DOHH2 (cell line): ENCODE results near the gene CYBA.

Experiments used
- H3F3A ChIP-seq: fragments of 200-600 bp; sonication (generic), shearing (Covaris generic); 2 replicates; pipeline ENCODE4 v1.6.0; 2016; ENCODE audit warnings: antibody characterized with exemption, mild to moderate bottlenecking; ENCODE audit not compliant: control insufficient read depth, insufficient read depth
- H3K27ac ChIP-seq: fragments of 200-600 bp; sonication (generic); 2 replicates; pipeline ENCODE4 v1.5.1; 2014; ENCODE audit warnings: low read depth, mild to moderate bottlenecking, low read length, moderate library complexity
- H3K27me3 ChIP-seq: fragments of 200-600 bp; sonication (generic); 2 replicates; pipeline ENCODE4 v1.6.1; 2014; ENCODE audit warnings: mild to moderate bottlenecking, low read length, mixed read lengths; ENCODE audit not compliant: control insufficient read depth
- H3K36me3 ChIP-seq: fragments of 200-600 bp; sonication (generic); 2 replicates; pipeline ENCODE4 v1.6.1; 2014; ENCODE audit warnings: mild to moderate bottlenecking, low read length, moderate library complexity, mixed read lengths; ENCODE audit not compliant: control insufficient read depth
- H3K4me1 ChIP-seq: fragments of 200-600 bp; sonication (generic); 2 replicates; pipeline ENCODE4 v1.6.1; 2014; ENCODE audit warnings: mild to moderate bottlenecking, low read length, mixed read lengths; ENCODE audit not compliant: control insufficient read depth
- H3K4me2 ChIP-seq: fragments of 200-600 bp; sonication (generic); 2 replicates; pipeline ENCODE4 v1.6.0; 2014; ENCODE audit warnings: mild to moderate bottlenecking, low read length, moderate library complexity
- H3K4me3 ChIP-seq: fragments of 200-600 bp; sonication (generic); 2 replicates; pipeline ENCODE4 v1.5.1; 2014; ENCODE audit warnings: mild to moderate bottlenecking, low read length, mixed read lengths
- H3K79me2 ChIP-seq: fragments of 200-600 bp; sonication (generic); 2 replicates; pipeline ENCODE4 v1.6.1; 2014; ENCODE audit warnings: mild to moderate bottlenecking, low read length, mixed read lengths; ENCODE audit not compliant: control insufficient read depth
- H3K9me2 ChIP-seq: fragments of 200-600 bp; sonication (generic); replicated peaks from 2 replicates; pipeline ENCODE4 v1.6.1; 2014; ENCODE audit warnings: mild to moderate bottlenecking, low read length, mixed read lengths; ENCODE audit not compliant: control insufficient read depth
- H3K9me3 ChIP-seq: fragments of 200-600 bp; sonication (generic); 2 replicates; pipeline ENCODE4 v1.6.1; 2014; ENCODE audit warnings: antibody characterized with exemption, low read length, mixed read lengths; ENCODE audit not compliant: control insufficient read depth, insufficient read depth
- H4K20me1 ChIP-seq: fragments of 200-600 bp; sonication (generic); 2 replicates; pipeline ENCODE4 v1.6.0; 2014; ENCODE audit warnings: low read depth, mild to moderate bottlenecking, antibody characterized with exemption, low read length, moderate library complexity; ENCODE audit not compliant: control insufficient read depth, insufficient read depth
- EZH2phosphoT487 ChIP-seq: fragments of 200-600 bp; sonication (generic); IDR thresholded peaks from 2 replicates; pipeline ENCODE4 v1.6.1; 2017; ENCODE audit warnings: borderline replicate concordance, mild to moderate bottlenecking, antibody characterized with exemption, low read length, moderate library complexity, mixed read lengths
- TF ChIP-seq, protein P1 (sequence below): fragments of 200-600 bp; sonication (generic); IDR thresholded peaks from one replicate; pipeline ENCODE4 v1.5.1; 2014; ENCODE audit warnings: antibody characterized with exemption, mild to moderate bottlenecking, low read depth, low read length; ENCODE audit not compliant: poor library complexity, severe bottlenecking

The CYBA gene

GRCh38 chr16:88657371-88657770 lies 6.5 kb upstream of the CYBA start:
- no peak overlapping the region for H3K4me2 ChIP-seq
- H3K9me2 ChIP-seq, result no peaks in the 10 kb centered on the region
- peaks cover 10% of the 10 kb centered on the region; the same call in 1 of the 2 replicates for H4K20me1 ChIP-seq
- no peaks in the 10 kb centered on the region for H3K27me3 ChIP-seq
- peaks cover 61% of the 10 kb centered on the region for H3K79me2 ChIP-seq
- H3F3A ChIP-seq, result no peaks in the 10 kb centered on the region
- H3K36me3 ChIP-seq, result peaks cover 90% of the 10 kb centered on the region
- H3K9me3 ChIP-seq, result no peaks in the 10 kb centered on the region
- no peak overlapping the region for H3K27ac ChIP-seq
- TF ChIP-seq, protein P1, sequence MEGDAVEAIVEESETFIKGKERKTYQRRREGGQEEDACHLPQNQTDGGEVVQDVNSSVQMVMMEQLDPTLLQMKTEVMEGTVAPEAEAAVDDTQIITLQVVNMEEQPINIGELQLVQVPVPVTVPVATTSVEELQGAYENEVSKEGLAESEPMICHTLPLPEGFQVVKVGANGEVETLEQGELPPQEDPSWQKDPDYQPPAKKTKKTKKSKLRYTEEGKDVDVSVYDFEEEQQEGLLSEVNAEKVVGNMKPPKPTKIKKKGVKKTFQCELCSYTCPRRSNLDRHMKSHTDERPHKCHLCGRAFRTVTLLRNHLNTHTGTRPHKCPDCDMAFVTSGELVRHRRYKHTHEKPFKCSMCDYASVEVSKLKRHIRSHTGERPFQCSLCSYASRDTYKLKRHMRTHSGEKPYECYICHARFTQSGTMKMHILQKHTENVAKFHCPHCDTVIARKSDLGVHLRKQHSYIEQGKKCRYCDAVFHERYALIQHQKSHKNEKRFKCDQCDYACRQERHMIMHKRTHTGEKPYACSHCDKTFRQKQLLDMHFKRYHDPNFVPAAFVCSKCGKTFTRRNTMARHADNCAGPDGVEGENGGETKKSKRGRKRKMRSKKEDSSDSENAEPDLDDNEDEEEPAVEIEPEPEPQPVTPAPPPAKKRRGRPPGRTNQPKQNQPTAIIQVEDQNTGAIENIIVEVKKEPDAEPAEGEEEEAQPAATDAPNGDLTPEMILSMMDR, result no peak
- TF ChIP-seq EZH2phosphoT487, result no peak
- H3K4me1 ChIP-seq, result peaks cover 21% of the 10 kb centered on the region
- H3K4me3 ChIP-seq, result no peak overlapping the region

- Histone ChIP-seq H3K27me3 (no peaks in the 10 kb centered on the region), H3K9me2 (no peaks in the 10 kb centered on the region), H3F3A (no peaks in the 10 kb centered on the region), H3K79me2 (peaks cover 59% of the 10 kb centered on the region), H4K20me1 (peaks cover 5% of the 10 kb centered on the region; the same call in 1 of the 2 replicates), H3K27ac (no peak overlapping the region), H3K4me1 (peaks cover 28% of the 10 kb centered on the region), H3K4me2 (no peak overlapping the region), H3K36me3 (peaks cover 92% of the 10 kb centered on the region), H3K9me3 (no peaks in the 10 kb centered on the region), H3K4me3 (no peak overlapping the region)
- no peak for TF ChIP-seq EZH2phosphoT487
- TF ChIP-seq, protein P1, result no peak
Measured at GRCh38 chr16:88656291-88656980, 5.6 kb upstream of the CYBA start.

GRCh38 chr16:88655733-88656281 lies 5.0 kb upstream of the CYBA start:
- H3K9me2 ChIP-seq, result no peaks in the 10 kb centered on the region
- peaks cover 27% of the 10 kb centered on the region for H3K4me1 ChIP-seq
- no peaks in the 10 kb centered on the region; the same call in 1 of the 2 replicates for H4K20me1 ChIP-seq
- no peaks in the 10 kb centered on the region for H3F3A ChIP-seq
- H3K27me3 ChIP-seq, result no peaks in the 10 kb centered on the region
- H3K4me3 ChIP-seq, result no peak overlapping the region
- H3K9me3 ChIP-seq, result no peaks in the 10 kb centered on the region
- peaks cover 86% of the 10 kb centered on the region for H3K36me3 ChIP-seq
- H3K79me2 ChIP-seq, result peaks cover 53% of the 10 kb centered on the region
- H3K27ac ChIP-seq, result no peak overlapping the region
- no peak overlapping the region for H3K4me2 ChIP-seq
- TF ChIP-seq, protein P1, result no peak
- TF ChIP-seq EZH2phosphoT487, result no peak
